GM19099 (cell line): ENCODE data around the gene RNF114.

Source experiments
- POLR2A ChIP-seq: IDR thresholded peaks from 3 replicates; pipeline ENCODE4 v1.6.1; 2011; ENCODE audit warnings: low read depth; ENCODE audit not compliant: insufficient read length; ENCODE audit errors: extremely low read depth

The RNF114 gene

GRCh38 chr20:49941456-49941855, 5.3 kb downstream of the RNF114 start:
- TF ChIP-seq POLR2A: no peak

GRCh38 chr20:49942303-49942702, 6.1 kb downstream of the RNF114 start:
- TF ChIP-seq POLR2A: no peak

- no peak for TF ChIP-seq POLR2A
Observed at GRCh38 chr20:49942942-49943341, 6.7 kb downstream of the RNF114 start.

- TF ChIP-seq POLR2A: no peak
Observed at GRCh38 chr20:49945306-49945700, 9.1 kb downstream of the RNF114 start.

- TF ChIP-seq POLR2A: no peak
Observed at GRCh38 chr20:49945701-49946477, 9.7 kb downstream of the RNF114 start.

GRCh38 chr20:49948178-49948577, 12.0 kb downstream of the RNF114 start:
- TF ChIP-seq POLR2A: no peak

GRCh38 chr20:49948809-49949507, 12.8 kb downstream of the RNF114 start:
- no peak for TF ChIP-seq POLR2A

- no peak for TF ChIP-seq POLR2A
Observed at GRCh38 chr20:49951151-49951550, 15.0 kb downstream of the RNF114 start.

- TF ChIP-seq POLR2A: no peak
Observed at GRCh38 chr20:49955167-49955566, 19.0 kb downstream of the RNF114 start.

GRCh38 chr20:49956689-49957088, 20.5 kb downstream of the RNF114 start:
- no peak for TF ChIP-seq POLR2A

- no peak for TF ChIP-seq POLR2A
Observed at GRCh38 chr20:49961413-49961812, 25.2 kb downstream of the RNF114 start.

GRCh38 chr20:49964964-49965780, 29.0 kb downstream of the RNF114 start:
- TF ChIP-seq POLR2A: no peak

- no peak for TF ChIP-seq POLR2A
Observed at GRCh38 chr20:49965781-49966305, 29.6 kb downstream of the RNF114 start.

- TF ChIP-seq POLR2A: no peak
Observed at GRCh38 chr20:49966861-49967260, 30.7 kb downstream of the RNF114 start.

GRCh38 chr20:49969234-49969633, 33.0 kb downstream of the RNF114 start:
- TF ChIP-seq POLR2A: no peak
